H1 (cell line): ENCODE data around the gene CCDC24. TPM values are rescaled to one million over a fixed set of nuclear protein-coding genes. Genes with fewer than 3 reads are reported as not detected.

Experiments used
- CHD7 ChIP-seq: fragments of 300-600 bp; sonication (generic); IDR thresholded peaks from 2 replicates; pipeline ENCODE4 v1.7.1; 2012; ENCODE audit warnings: low read length, moderate library complexity, mild to moderate bottlenecking, inconsistent platforms; ENCODE audit not compliant: insufficient replicate concordance
- GTF2F1 ChIP-seq: IDR thresholded peaks from 2 replicates; pipeline ENCODE4 v1.6.1; 2012; ENCODE audit warnings: low read depth, low read length, improper control_type of control experiment, borderline replicate concordance
- polyA plus RNA-seq, 7 experiments: library from polyadenylated mRNA; depleted of rRNA in 3 of 7; stranded (reverse) in 5 of 7; unstranded in 2 of 7; fragments of >200 nt in 5 of 7; fragments of 200-250 nt in 2 of 7; gene quantifications; 1 replicate in 5 of 7; 2 replicates in 1 of 7; 4 replicates in 1 of 7; pipeline versions ENCODE4 v1.2.1 to v1.2.3, GENCODE V29; 2011 to 2013; ENCODE audit warnings: missing spikeins in 2 of 7, mixed read lengths in 2 of 7
- total RNA-seq: library from RNA; stranded (reverse); fragmentation: NEBNext Ultra II Directional; extraction: Animal tissue kit (Norgen Biotek cat#: 25700); gene quantifications from 2 replicates; pipeline ENCODE4 v1.2.1, GENCODE V29; 2021

The CCDC24 gene
- total and polyA plus RNA-seq, 2 of the 8 experiments (the other 6 are each of a cell fraction or from before 2014, with no cell fraction given) = 11.2 to 11.4 TPM

DNA sequence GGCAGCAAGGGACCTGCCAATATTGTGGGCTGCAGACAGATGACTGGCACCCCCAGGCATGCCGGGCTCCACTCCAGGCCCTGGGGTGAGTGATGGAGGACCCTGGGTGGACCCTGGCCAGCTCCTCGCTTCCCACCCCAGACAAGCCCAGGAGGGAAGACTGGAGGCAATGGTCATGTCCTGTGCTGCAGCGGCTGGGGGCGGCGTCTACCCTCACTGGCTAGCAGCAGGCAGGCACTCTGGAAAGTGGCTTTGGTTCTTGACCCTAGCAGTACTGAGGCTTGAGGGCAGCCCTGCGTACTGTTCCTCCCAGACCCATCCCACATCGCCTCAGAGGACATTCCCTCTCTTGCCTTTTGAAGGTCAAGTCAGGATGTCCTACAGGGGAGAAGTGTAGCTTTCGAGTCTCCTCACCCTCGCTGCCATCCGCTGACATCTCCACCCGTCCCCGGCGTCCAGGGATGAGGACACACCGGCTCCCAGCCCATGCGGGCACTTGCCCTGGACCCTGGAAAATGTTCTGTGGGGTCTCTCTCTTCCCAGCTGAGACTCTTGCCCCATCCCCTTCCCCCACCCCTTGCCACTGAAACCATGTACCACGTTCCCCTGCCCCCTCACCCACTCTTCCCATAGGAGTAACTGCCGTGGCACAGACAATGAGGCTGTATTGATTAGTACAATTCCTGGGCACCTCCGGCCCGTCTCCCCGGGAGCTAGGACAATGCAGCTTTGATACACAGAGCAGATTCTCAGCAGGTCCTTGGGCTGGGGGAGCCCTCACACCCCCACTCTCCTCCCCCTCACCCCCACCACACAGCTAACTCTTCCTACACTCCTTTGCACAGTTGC lies 24.9 kb downstream of the CCDC24 start (continued):
- TF ChIP-seq CHD7 = no peak
- TF ChIP-seq GTF2F1 = no peak
